ENCODE data around the gene CASTOR1. TPM values are rescaled to one million over a fixed set of nuclear protein-coding genes. Genes with fewer than 3 reads are reported as not detected.
A peak's percentile ranks its signal among the peaks of the same experiment; 100 is the strongest.

The CASTOR1 gene
- total RNA-seq, 1 donor from 2014 or later = 15.9 TPM

- Histone ChIP-seq H3K27me3 (no peaks in the 10 kb centered on the region), H3K4me3 (no peak overlapping the region), H3K27ac (peak overlapping the region; percentile 77), H3K9me3 (no peaks in the 10 kb centered on the region), H3K4me1 (peaks cover 36% of the 10 kb centered on the region), H3K36me3 (peaks cover 24% of the 10 kb centered on the region)
- intact Hi-C loops (cut with DNase I) = no loop called here
- TF ChIP-seq, protein P1, sequence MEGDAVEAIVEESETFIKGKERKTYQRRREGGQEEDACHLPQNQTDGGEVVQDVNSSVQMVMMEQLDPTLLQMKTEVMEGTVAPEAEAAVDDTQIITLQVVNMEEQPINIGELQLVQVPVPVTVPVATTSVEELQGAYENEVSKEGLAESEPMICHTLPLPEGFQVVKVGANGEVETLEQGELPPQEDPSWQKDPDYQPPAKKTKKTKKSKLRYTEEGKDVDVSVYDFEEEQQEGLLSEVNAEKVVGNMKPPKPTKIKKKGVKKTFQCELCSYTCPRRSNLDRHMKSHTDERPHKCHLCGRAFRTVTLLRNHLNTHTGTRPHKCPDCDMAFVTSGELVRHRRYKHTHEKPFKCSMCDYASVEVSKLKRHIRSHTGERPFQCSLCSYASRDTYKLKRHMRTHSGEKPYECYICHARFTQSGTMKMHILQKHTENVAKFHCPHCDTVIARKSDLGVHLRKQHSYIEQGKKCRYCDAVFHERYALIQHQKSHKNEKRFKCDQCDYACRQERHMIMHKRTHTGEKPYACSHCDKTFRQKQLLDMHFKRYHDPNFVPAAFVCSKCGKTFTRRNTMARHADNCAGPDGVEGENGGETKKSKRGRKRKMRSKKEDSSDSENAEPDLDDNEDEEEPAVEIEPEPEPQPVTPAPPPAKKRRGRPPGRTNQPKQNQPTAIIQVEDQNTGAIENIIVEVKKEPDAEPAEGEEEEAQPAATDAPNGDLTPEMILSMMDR (IDR thresholded peaks at IDR 0.05) = peak; percentile 12
- DNase-seq = no peak
- ATAC-seq = no peak
These were observed 38.6 kb upstream of the CASTOR1 start for GRCh38 chr22:30327864-30328345.

- peak; percentile 96 for DNase-seq
- Histone ChIP-seq H3K27ac (peak within 1 kb of the TSS; percentile 87), H3K4me3 (peak within 1 kb of the TSS; percentile 98), H3K27me3 (no peaks in the 10 kb centered on the region), H3K9me3 (no peaks in the 10 kb centered on the region), H3K36me3 (peaks cover 13% of the 10 kb centered on the region), H3K4me1 (peaks cover 41% of the 10 kb centered on the region)
- peak; percentile 96 for ATAC-seq
- TF ChIP-seq, protein P1 (IDR thresholded peaks at IDR 0.05) = no peak
- intact Hi-C loops (cut with DNase I) = no loop called here
These were observed 37.5 kb upstream of the CASTOR1 start, which contains the start of gene TBC1D10A for GRCh38 chr22:30326706-30327362. TBC1D10A (minus strand) TSS chr22:30326941; CDS start chr22:30326881, 60 bp downstream.

- peaks cover 8% of the 10 kb centered on the region for H3K36me3 ChIP-seq
- peak overlapping the region; percentile 98 for H3K4me3 ChIP-seq
- TF ChIP-seq, protein P1 (IDR thresholded peaks at IDR 0.05) = no peak
- H3K4me1 ChIP-seq = peaks cover 46% of the 10 kb centered on the region
- ATAC-seq (peak; percentile 50), DNase-seq (no peak)
- intact Hi-C loops (cut with DNase I) = no loop called here
- no peaks in the 10 kb centered on the region for H3K9me3 ChIP-seq
- H3K27ac ChIP-seq = peak overlapping the region; percentile 87
- no peaks in the 10 kb centered on the region for H3K27me3 ChIP-seq
These were observed 37.0 kb upstream of the CASTOR1 start for GRCh38 chr22:30326255-30326705.

- DNase-seq (no peak), ATAC-seq (no peak)
- intact Hi-C loops (cut with DNase I) = no loop called here
These were observed 36.5 kb upstream of the CASTOR1 start for GRCh38 chr22:30325724-30326254.

DNA sequence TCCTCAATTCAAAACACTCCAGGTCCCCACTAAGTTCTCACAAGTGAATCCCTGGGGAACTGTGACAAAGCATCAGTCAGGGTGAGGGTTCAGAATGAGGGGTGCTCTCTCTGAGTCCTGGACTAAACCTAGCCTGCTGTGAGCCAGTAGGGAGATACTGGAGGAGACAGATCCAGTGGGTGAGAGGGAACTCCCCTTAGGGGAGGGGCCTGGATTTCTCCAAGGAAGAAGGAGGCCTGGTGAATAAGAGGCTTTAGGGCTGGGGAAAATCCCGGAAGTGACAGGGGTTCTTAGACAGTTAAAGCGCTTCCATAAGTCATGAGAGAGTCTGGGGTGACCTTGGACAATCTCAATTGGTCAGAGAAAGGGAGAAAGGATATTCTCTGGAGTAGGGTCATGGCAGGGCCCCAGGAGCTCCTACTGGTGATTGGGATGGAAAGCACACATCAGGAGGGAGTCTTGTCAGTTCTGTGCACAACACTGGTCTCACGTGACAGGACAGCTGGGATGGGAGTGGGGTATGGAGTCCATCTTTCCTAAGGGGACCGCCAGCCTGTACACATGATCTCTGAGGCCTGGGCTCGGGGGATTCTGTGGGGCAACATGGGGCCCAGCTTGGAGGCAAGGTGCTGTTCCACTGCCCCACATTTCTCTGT is 35.9 kb upstream of the CASTOR1 start:
- peaks cover 57% of the 10 kb centered on the region for H3K4me1 ChIP-seq
- intact Hi-C loops (cut with DNase I) = no loop called here
- DNase-seq = no peak

More at GRCh38 chr22:30325724-30326254, 36.5 kb upstream of the CASTOR1 start:
- TF ChIP-seq, protein P1 (IDR thresholded peaks at IDR 0.05) = no peak
- Histone ChIP-seq H3K9me3 (no peaks in the 10 kb centered on the region), H3K36me3 (peaks cover 9% of the 10 kb centered on the region), H3K4me3 (peak overlapping the region; percentile 98), H3K27me3 (no peaks in the 10 kb centered on the region), H3K27ac (peak overlapping the region; percentile 87), H3K4me1 (peaks cover 51% of the 10 kb centered on the region)

More for the DNA sequence above, 35.9 kb upstream of the CASTOR1 start:
- Histone ChIP-seq H3K27ac (peak overlapping the region; percentile 87), H3K36me3 (peaks cover 11% of the 10 kb centered on the region), H3K27me3 (no peaks in the 10 kb centered on the region), H3K4me3 (peak overlapping the region; percentile 98), H3K9me3 (no peaks in the 10 kb centered on the region)
- peak; percentile 8 for ATAC-seq
- TF ChIP-seq, protein P1 (IDR thresholded peaks at IDR 0.05) = no peak
